HepG2 (cell line): ENCODE results near the gene SLC11A1. TPM values are rescaled to one million over a fixed set of nuclear protein-coding genes. Genes with fewer than 3 reads are reported as not detected.

Experiments used
- AGO2 ChIP-seq: fragments of 200-400 bp; formaldehyde crosslinking; optimal IDR thresholded peaks from 2 replicates; pipeline ENCODE3; 2017; ENCODE audit warnings: mild to moderate bottlenecking, low read depth, low read length, moderate library complexity
- CCDC6 ChIP-seq: sonication (generic); formaldehyde crosslinking; IDR thresholded peaks from 2 replicates; pipeline ENCODE4 v1.8.1; 2022; ENCODE audit warnings: mild to moderate bottlenecking, missing genetic modification reagents, moderate library complexity
- CHCHD3 ChIP-seq: sonication (generic); formaldehyde crosslinking; IDR thresholded peaks from 2 replicates; pipeline ENCODE4 v1.8.0; 2022; ENCODE audit warnings: mild to moderate bottlenecking, missing genetic modification reagents, moderate library complexity
- CTCF ChIP-seq: sonication (generic); formaldehyde crosslinking; IDR thresholded peaks from 2 replicates; pipeline ENCODE4 v1.5.0; 2020; ENCODE audit warnings: mild to moderate bottlenecking, missing genetic modification reagents, moderate library complexity
- EED ChIP-seq: sonication (generic); formaldehyde crosslinking; IDR thresholded peaks from 2 replicates; pipeline ENCODE4 v1.5.0; 2020; ENCODE audit warnings: mild to moderate bottlenecking, missing genetic modification reagents
- ETV6 ChIP-seq: sonication (generic); formaldehyde crosslinking; conservative IDR thresholded peaks from 2 replicates; pipeline ENCODE4 v1.4.0; 2020; ENCODE audit warnings: missing genetic modification reagents
- EZH2 ChIP-seq: conservative IDR thresholded peaks from 2 replicates; pipeline ENCODE4 v1.6.1; 2012; ENCODE audit warnings: mild to moderate bottlenecking, low read depth, low read length, moderate library complexity
- FOXM1 ChIP-seq: sonication (generic); formaldehyde crosslinking; IDR thresholded peaks from 2 replicates; pipeline ENCODE4 v1.5.0; 2020; ENCODE audit warnings: missing genetic modification reagents
- FOXO1 ChIP-seq: sonication (generic); formaldehyde crosslinking; IDR thresholded peaks from 2 replicates; pipeline ENCODE4 v1.4.0; 2020; ENCODE audit warnings: missing genetic modification reagents
- HIC2 ChIP-seq: sonication (generic); formaldehyde crosslinking; IDR thresholded peaks from 2 replicates; pipeline ENCODE4 v1.9.0; 2022; ENCODE audit warnings: low read depth, missing genetic modification reagents
- HOMEZ ChIP-seq: IDR thresholded peaks from 2 replicates; pipeline ENCODE4 v1.6.1; 2016; ENCODE audit warnings: low read depth
- RXRB ChIP-seq: IDR thresholded peaks from 2 replicates; pipeline ENCODE4 v1.6.1; 2016; ENCODE audit warnings: borderline replicate concordance, missing genetic modification reagents, missing compliant biosample characterization
- TBP ChIP-seq: sonication (generic); formaldehyde crosslinking; IDR thresholded peaks from 2 replicates; pipeline ENCODE4 v1.5.0; 2020; ENCODE audit warnings: missing genetic modification reagents
- U2AF2 ChIP-seq: fragments of 200-400 bp; formaldehyde crosslinking; IDR thresholded peaks from 2 replicates; pipeline ENCODE4 v1.6.1; 2017; ENCODE audit warnings: low read depth, mild to moderate bottlenecking, low read length
- ZNF138 ChIP-seq: sonication (generic); formaldehyde crosslinking; IDR thresholded peaks from 2 replicates; pipeline ENCODE4 v1.5.0; 2020; ENCODE audit warnings: mild to moderate bottlenecking, low read depth, missing genetic modification reagents
- ZNF350 ChIP-seq: sonication (generic); formaldehyde crosslinking; IDR thresholded peaks from 2 replicates; pipeline ENCODE4 v1.4.0; 2020; ENCODE audit warnings: mild to moderate bottlenecking, low read depth, missing genetic modification reagents, borderline replicate concordance
- ZNF44 ChIP-seq: sonication (generic); formaldehyde crosslinking; IDR thresholded peaks from 2 replicates; pipeline ENCODE4 v1.5.1; 2020; ENCODE audit warnings: mild to moderate bottlenecking, missing genetic modification reagents
- ZNF446 ChIP-seq: sonication (generic); formaldehyde crosslinking; IDR thresholded peaks from 2 replicates; pipeline ENCODE4 v1.5.0; 2020; ENCODE audit warnings: mild to moderate bottlenecking, missing genetic modification reagents
- ZNF629 ChIP-seq: sonication (generic); formaldehyde crosslinking; conservative IDR thresholded peaks from 2 replicates; pipeline ENCODE4 v1.5.0; 2020; ENCODE audit warnings: missing genetic modification reagents
- polyA plus RNA-seq, 8 experiments: library from polyadenylated mRNA; depleted of rRNA in 3 of 8; stranded (reverse) in 7 of 8; unstranded in 1 of 8; fragments of >200 nt; fragmentation: Illumina TruSeq in 4 of 8; extraction: Trizol in 4 of 8; gene quantifications; 2 replicates each; pipeline versions ENCODE4 v1.2.1 to v1.2.3, GENCODE V29; 2011 to 2016; ENCODE audit warnings: low read depth in 4 of 8, missing spikeins in 1 of 8, mixed read lengths in 1 of 8; ENCODE audit not compliant: insufficient read depth in 1 of 8
- total RNA-seq, 5 experiments: library from RNA; depleted of rRNA; stranded (reverse); fragments of >200 nt; fragmentation: Illumina TruSeq; extraction: Trizol; gene quantifications; 2 replicates each; pipeline ENCODE4 v1.2.3, GENCODE V29; 2016; ENCODE audit warnings: low read depth in 1 of 5
- TF ChIP-seq, protein P1 (sequence below): sonication (generic); formaldehyde crosslinking; IDR thresholded peaks from 2 replicates; pipeline ENCODE4 v1.5.1; 2020; ENCODE audit warnings: mild to moderate bottlenecking, missing genetic modification reagents, moderate library complexity
- TF ChIP-seq, protein P2 (sequence below): sonication (generic); formaldehyde crosslinking; IDR thresholded peaks from 2 replicates; pipeline ENCODE4 v1.5.0; 2020; ENCODE audit warnings: mild to moderate bottlenecking, missing genetic modification reagents

Gene SLC11A1
- total and polyA plus RNA-seq, 2 of the 13 experiments (the other 11 are each of a cell fraction or from before 2014, with no cell fraction given): 0.33 to 2.3 TPM

DNA sequence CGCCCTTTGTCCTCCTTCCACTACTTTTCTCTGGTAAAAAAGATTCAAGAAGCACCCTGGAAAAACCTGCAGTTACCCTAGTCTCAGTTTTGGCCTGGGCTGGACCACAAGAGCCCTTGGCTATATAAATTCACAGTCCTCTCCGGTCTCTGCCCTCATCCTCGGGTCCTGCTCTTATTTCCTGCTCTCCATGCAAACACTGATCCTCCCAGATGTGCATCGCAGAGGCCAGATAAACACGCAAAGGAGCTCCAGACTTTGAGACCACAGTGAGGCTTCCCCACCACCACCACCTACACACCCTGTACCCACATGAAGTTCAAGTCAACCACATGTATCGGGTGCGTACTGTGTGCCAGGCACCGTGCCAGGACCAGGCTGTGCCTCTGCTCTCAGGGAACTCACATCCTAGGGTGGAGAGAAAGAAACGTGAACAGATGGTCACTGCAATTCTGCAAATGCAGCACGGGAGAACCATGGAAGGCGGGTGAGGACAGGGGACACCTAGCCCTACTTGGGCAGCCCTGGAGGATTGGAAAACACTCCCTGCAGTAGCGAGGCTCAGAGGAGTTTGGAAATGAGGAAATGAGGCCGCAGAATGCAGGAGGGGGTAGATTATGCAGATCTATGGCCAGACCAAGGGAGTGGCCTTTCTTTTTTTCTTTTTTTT lies 25.0 kb downstream of the SLC11A1 start (continued):
- no peak for TF ChIP-seq HOMEZ (CRISPR knock-in tag)
- no peak for TF ChIP-seq CHCHD3 (CRISPR knock-in tag)
- no peak for TF ChIP-seq AGO2
- no peak for TF ChIP-seq HIC2
- TF ChIP-seq U2AF2: no peak
- TF ChIP-seq ETV6: peak; percentile 37; the same call in 1 of the 2 replicates
- TF ChIP-seq ZNF446 (CRISPR knock-in tag): no peak
- TF ChIP-seq EZH2: no peak
- TF ChIP-seq, protein P1, sequence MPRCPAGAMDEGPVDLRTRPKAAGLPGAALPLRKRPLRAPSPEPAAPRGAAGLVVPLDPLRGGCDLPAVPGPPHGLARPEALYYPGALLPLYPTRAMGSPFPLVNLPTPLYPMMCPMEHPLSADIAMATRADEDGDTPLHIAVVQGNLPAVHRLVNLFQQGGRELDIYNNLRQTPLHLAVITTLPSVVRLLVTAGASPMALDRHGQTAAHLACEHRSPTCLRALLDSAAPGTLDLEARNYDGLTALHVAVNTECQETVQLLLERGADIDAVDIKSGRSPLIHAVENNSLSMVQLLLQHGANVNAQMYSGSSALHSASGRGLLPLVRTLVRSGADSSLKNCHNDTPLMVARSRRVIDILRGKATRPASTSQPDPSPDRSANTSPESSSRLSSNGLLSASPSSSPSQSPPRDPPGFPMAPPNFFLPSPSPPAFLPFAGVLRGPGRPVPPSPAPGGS (CRISPR knock-in tag): 0 out of 2 replicates have a peak, but pooled peaks have one; percentile 45
- no peak for TF ChIP-seq ZNF629 (CRISPR knock-in tag)
- peak; percentile 76 for TF ChIP-seq ZNF44 (CRISPR knock-in tag)
- TF ChIP-seq TBP: no peak
- TF ChIP-seq CTCF (CRISPR knock-in tag): no peak
- no peak for TF ChIP-seq ZNF138 (CRISPR knock-in tag)
- peak; percentile 34; the same call in 1 of the 2 replicates for TF ChIP-seq ZNF350
- TF ChIP-seq RXRB (CRISPR knock-in tag): peak; percentile 25; the same call in 1 of the 2 replicates
- TF ChIP-seq FOXM1 (CRISPR knock-in tag): no peak
- TF ChIP-seq, protein P2, sequence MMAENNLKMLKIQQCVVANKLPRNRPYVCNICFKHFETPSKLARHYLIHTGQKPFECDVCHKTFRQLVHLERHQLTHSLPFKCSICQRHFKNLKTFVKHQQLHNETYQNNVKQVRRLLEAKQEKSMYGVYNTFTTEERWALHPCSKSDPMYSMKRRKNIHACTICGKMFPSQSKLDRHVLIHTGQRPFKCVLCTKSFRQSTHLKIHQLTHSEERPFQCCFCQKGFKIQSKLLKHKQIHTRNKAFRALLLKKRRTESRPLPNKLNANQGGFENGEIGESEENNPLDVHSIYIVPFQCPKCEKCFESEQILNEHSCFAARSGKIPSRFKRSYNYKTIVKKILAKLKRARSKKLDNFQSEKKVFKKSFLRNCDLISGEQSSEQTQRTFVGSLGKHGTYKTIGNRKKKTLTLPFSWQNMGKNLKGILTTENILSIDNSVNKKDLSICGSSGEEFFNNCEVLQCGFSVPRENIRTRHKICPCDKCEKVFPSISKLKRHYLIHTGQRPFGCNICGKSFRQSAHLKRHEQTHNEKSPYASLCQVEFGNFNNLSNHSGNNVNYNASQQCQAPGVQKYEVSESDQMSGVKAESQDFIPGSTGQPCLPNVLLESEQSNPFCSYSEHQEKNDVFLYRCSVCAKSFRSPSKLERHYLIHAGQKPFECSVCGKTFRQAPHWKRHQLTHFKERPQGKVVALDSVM (CRISPR knock-in tag): peak; percentile 31; the same call in 1 of the 2 replicates
- 0 out of 2 replicates have a peak, but pooled peaks have one; percentile 36 for TF ChIP-seq FOXO1 (CRISPR knock-in tag)
- peak; percentile 86; the same call in 1 of the 2 replicates for TF ChIP-seq EED (CRISPR knock-in tag)
- no peak for TF ChIP-seq CCDC6
